Peyer's patch (tissue), 4 donors: ENCODE results near the gene IL5RA. TPM values are rescaled to one million over a fixed set of nuclear protein-coding genes. Genes with fewer than 3 reads are reported as not detected.

Experiments
- DNase-seq, 3 donors: peaks; one replicate each; pipeline ENCODE4 v3.0.0-alpha.2; 2017 to 2019
- H3K27ac ChIP-seq, 4 donors: fragments of 200-600 bp; sonication (generic); one replicate each; pipeline ENCODE4 v1.5.1; 2016 to 2019
- H3K27me3 ChIP-seq, 2 donors: fragments of 200-600 bp; sonication (generic); one replicate each; pipeline ENCODE4 v1.5.1; 2019
- H3K36me3 ChIP-seq, 3 donors: fragments of 200-600 bp; sonication (generic); one replicate each; pipeline ENCODE4 v1.5.1; 2016 to 2019
- H3K4me1 ChIP-seq, 4 donors: fragments of 200-600 bp; sonication (generic); one replicate each; pipeline ENCODE4 v1.5.1; 2016 to 2019
- H3K4me3 ChIP-seq, 4 donors: fragments of 200-600 bp; sonication (generic); 1 replicate in 3 of 4; 2 replicates in 1 of 4; pipeline ENCODE4 v1.5.1; 2016 to 2019; ENCODE audit warnings: mild to moderate bottlenecking in 1 of 4
- H3K9me3 ChIP-seq, 4 donors: fragments of 200-600 bp; sonication (generic); one replicate each; pipeline ENCODE4 v1.5.1; 2016 to 2019; ENCODE audit warnings: mild to moderate bottlenecking in 1 of 4
- CTCF ChIP-seq, 6 experiments: fragments of 450-650 bp in 4 of 6; fragments of 200-600 bp in 2 of 6; sonication (generic) in 1 of 6; IDR thresholded peaks; one replicate each; pipeline ENCODE4 v1.5.1; 2017 to 2019; ENCODE audit warnings: antibody characterized with exemption in 6 of 6, mild to moderate bottlenecking in 3 of 6, moderate library complexity in 1 of 6
- POLR2A ChIP-seq, 2 donors: fragments of 450-650 bp; IDR thresholded peaks; one replicate each; pipeline ENCODE4 v1.5.1; 2017; ENCODE audit warnings: antibody characterized with exemption in 2 of 2, mild to moderate bottlenecking in 2 of 2, moderate library complexity in 2 of 2
- total RNA-seq, 4 donors: library from RNA; depleted of rRNA; stranded (reverse); fragments of >200 nt; gene quantifications; one replicate each; pipeline ENCODE4 v1.1.0, GENCODE V29; 2016

Gene IL5RA
- total RNA-seq, 4 donors from 2014 or later, result 2.1 TPM; not detected in 3

GRCh38 chr3:3107181-3107580, 3.0 kb downstream of the IL5RA start:
- H3K4me3 ChIP-seq, result no peak overlapping the region
- no peaks in the 10 kb centered on the region for H3K27me3 ChIP-seq
- no peak overlapping the region for H3K27ac ChIP-seq
- no peaks in the 10 kb centered on the region for H3K9me3 ChIP-seq
- DNase-seq, result no peak
- H3K36me3 ChIP-seq, result no peaks in the 10 kb centered on the region
- TF ChIP-seq CTCF (IDR thresholded peaks at IDR 0.05) (no peak), POLR2A (IDR thresholded peaks at IDR 0.05) (no peak)
- H3K4me1 ChIP-seq, result no peaks in the 10 kb centered on the region

GRCh38 chr3:3105815-3106214, 4.4 kb downstream of the IL5RA start:
- no peak for DNase-seq
- no peaks in the 10 kb centered on the region for H3K36me3 ChIP-seq
- H3K27me3 ChIP-seq, result no peaks in the 10 kb centered on the region
- H3K4me1 ChIP-seq, result no peaks in the 10 kb centered on the region
- no peaks in the 10 kb centered on the region for H3K9me3 ChIP-seq
- no peak overlapping the region for H3K27ac ChIP-seq
- H3K4me3 ChIP-seq, result no peak overlapping the region
- TF ChIP-seq CTCF (IDR thresholded peaks at IDR 0.05), result no peak
- TF ChIP-seq POLR2A (IDR thresholded peaks at IDR 0.05), result no peak

- no peak for TF ChIP-seq CTCF (IDR thresholded peaks at IDR 0.05)
- no peak for DNase-seq
- H3K4me1 ChIP-seq, result no peaks in the 10 kb centered on the region
- no peaks in the 10 kb centered on the region for H3K27me3 ChIP-seq
- no peak overlapping the region for H3K27ac ChIP-seq
- no peaks in the 10 kb centered on the region for H3K36me3 ChIP-seq
- no peaks in the 10 kb centered on the region for H3K9me3 ChIP-seq
- H3K4me3 ChIP-seq, result no peak overlapping the region
Observed at GRCh38 chr3:3105246-3105645, 4.9 kb downstream of the IL5RA start.

GRCh38 chr3:3102751-3103150, 7.4 kb downstream of the IL5RA start:
- DNase-seq, result no peak
- H3K9me3 ChIP-seq, result no peaks in the 10 kb centered on the region
- no peak overlapping the region for H3K27ac ChIP-seq
- H3K4me3 ChIP-seq, result no peak overlapping the region
- TF ChIP-seq CTCF (IDR thresholded peaks at IDR 0.05) (no peak), POLR2A (IDR thresholded peaks at IDR 0.05) (no peak)
- no peaks in the 10 kb centered on the region for H3K27me3 ChIP-seq
- no peaks in the 10 kb centered on the region for H3K4me1 ChIP-seq
- H3K36me3 ChIP-seq, result no peaks in the 10 kb centered on the region

- no peak overlapping the region for H3K27ac ChIP-seq
- H3K4me1 ChIP-seq, result no peaks in the 10 kb centered on the region
- H3K4me3 ChIP-seq, result no peak overlapping the region
- DNase-seq, result no peak
- no peaks in the 10 kb centered on the region for H3K36me3 ChIP-seq
- TF ChIP-seq POLR2A (IDR thresholded peaks at IDR 0.05), result no peak
- TF ChIP-seq CTCF (IDR thresholded peaks at IDR 0.05), result no peak
- no peaks in the 10 kb centered on the region for H3K9me3 ChIP-seq
- H3K27me3 ChIP-seq, result no peaks in the 10 kb centered on the region
Observed at GRCh38 chr3:3101660-3102458, 8.3 kb downstream of the IL5RA start.
